Parietal lobe (tissue), 1 donor: ENCODE results near the gene CASR. TPM values are rescaled to one million over a fixed set of nuclear protein-coding genes. Genes with fewer than 3 reads are reported as not detected.

ENCODE experiments used
- total RNA-seq: library from RNA; depleted of rRNA; stranded (reverse); fragments of >200 nt; gene quantifications from one replicate; pipeline ENCODE4 v1.2.3, GENCODE V29; 2014

CASR gene, protein sequence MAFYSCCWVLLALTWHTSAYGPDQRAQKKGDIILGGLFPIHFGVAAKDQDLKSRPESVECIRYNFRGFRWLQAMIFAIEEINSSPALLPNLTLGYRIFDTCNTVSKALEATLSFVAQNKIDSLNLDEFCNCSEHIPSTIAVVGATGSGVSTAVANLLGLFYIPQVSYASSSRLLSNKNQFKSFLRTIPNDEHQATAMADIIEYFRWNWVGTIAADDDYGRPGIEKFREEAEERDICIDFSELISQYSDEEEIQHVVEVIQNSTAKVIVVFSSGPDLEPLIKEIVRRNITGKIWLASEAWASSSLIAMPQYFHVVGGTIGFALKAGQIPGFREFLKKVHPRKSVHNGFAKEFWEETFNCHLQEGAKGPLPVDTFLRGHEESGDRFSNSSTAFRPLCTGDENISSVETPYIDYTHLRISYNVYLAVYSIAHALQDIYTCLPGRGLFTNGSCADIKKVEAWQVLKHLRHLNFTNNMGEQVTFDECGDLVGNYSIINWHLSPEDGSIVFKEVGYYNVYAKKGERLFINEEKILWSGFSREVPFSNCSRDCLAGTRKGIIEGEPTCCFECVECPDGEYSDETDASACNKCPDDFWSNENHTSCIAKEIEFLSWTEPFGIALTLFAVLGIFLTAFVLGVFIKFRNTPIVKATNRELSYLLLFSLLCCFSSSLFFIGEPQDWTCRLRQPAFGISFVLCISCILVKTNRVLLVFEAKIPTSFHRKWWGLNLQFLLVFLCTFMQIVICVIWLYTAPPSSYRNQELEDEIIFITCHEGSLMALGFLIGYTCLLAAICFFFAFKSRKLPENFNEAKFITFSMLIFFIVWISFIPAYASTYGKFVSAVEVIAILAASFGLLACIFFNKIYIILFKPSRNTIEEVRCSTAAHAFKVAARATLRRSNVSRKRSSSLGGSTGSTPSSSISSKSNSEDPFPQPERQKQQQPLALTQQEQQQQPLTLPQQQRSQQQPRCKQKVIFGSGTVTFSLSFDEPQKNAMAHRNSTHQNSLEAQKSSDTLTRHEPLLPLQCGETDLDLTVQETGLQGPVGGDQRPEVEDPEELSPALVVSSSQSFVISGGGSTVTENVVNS
- total RNA-seq = 0.31 TPM

GRCh38 chr3:122183521-122183892 is at the start of gene CASR:
CASR (plus strand) TSS chr3:122183668; CDS start chr3:122254190, 70,522 bp downstream.

GRCh38 chr3:122324871-122325323 is 141.4 kb downstream of the CASR start, which contains the start of gene CSTA:
CSTA (plus strand) TSS chr3:122325248; CDS start chr3:122325293, 45 bp downstream.

Other genes with a start within 250 kb of the CASR start
- gene ILDR1, start 161.4 kb upstream of the CASR start, total RNA-seq = not detected
- gene CD86, start 128.3 kb upstream of the CASR start, total RNA-seq = 0.94 TPM
- gene CSTA, start 141.6 kb downstream of the CASR start, total RNA-seq = not detected
- 18.8 TPM for gene MIX23, start 199.6 kb downstream of the CASR start, total RNA-seq
- 6.9 TPM for gene FAM162A, start 200.5 kb downstream of the CASR start, total RNA-seq
- gene WDR5B, start 232.4 kb downstream of the CASR start, total RNA-seq = 8.8 TPM